ENCODE measurements around the gene ITPKC.
A peak's percentile ranks its signal among the peaks of the same experiment; 100 is the strongest.

DNA sequence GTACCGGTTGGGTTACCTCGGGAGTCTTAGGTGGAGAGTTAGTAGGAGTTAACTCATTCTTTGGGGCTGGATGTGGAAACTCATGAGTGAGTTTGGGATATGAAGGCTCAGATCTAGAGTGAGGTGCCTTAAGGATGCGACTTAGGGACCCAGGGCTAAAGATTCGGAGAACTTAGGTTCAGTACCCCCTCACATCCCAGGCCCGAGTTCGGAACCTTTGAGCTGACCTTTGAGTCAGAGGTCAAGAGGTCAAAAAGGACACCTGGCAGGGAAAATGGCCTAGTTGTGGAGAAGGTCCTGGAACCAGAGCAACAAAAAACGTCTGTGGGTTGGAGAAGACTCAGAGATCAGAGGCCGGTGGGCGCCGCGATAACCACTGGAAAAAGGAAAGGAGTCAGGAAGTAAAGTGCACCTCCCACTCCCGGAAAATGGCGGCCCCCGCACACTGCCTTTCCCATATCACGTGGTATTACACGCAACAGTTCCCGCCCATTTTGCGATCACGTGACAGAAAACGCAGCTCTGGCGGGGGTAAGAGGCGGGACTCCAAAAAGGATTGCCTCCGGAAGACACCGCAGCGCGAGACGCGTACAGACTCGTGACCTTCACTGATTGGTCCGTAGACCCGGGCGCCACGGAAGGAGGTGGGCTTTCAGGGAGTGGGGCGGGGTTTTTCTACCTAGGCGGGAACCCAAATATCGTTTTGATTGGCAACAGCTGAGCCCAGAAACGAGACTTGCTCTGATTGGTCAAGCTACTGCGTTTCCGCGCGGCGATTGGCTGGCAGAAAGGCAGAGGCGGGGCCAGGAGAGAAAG lies 33.4 kb downstream of the ITPKC start, which contains the start of gene ACTMAP:
- TF ChIP-seq ZNF331 (CRISPR knock-in tag; IDR thresholded peaks at IDR 0.05; ENCODE audit: low read depth) (no peak), ZNF114 (CRISPR knock-in tag; IDR thresholded peaks at IDR 0.05) (no peak), EZH2 (IDR thresholded peaks at IDR 0.05; ENCODE audit: low read depth, unreplicated experiment) (no peak), STAT1 (IDR thresholded peaks at IDR 0.05; ENCODE audit: unreplicated experiment) (no peak), EZH2phosphoT487 (IDR thresholded peaks at IDR 0.05; ENCODE audit: unreplicated experiment) (no peak), POLR2AphosphoS5 (IDR thresholded peaks at IDR 0.05; ENCODE audit: low read depth) (peak; percentile 53), JUNB (IDR thresholded peaks at IDR 0.05; ENCODE audit: unreplicated experiment) (no peak)
- TF ChIP-seq, protein P1, sequence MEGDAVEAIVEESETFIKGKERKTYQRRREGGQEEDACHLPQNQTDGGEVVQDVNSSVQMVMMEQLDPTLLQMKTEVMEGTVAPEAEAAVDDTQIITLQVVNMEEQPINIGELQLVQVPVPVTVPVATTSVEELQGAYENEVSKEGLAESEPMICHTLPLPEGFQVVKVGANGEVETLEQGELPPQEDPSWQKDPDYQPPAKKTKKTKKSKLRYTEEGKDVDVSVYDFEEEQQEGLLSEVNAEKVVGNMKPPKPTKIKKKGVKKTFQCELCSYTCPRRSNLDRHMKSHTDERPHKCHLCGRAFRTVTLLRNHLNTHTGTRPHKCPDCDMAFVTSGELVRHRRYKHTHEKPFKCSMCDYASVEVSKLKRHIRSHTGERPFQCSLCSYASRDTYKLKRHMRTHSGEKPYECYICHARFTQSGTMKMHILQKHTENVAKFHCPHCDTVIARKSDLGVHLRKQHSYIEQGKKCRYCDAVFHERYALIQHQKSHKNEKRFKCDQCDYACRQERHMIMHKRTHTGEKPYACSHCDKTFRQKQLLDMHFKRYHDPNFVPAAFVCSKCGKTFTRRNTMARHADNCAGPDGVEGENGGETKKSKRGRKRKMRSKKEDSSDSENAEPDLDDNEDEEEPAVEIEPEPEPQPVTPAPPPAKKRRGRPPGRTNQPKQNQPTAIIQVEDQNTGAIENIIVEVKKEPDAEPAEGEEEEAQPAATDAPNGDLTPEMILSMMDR (conservative IDR thresholded peaks at IDR 0.05; ENCODE audit: low read depth in 2 of 2): no peak
- TF ChIP-seq, protein P2, sequence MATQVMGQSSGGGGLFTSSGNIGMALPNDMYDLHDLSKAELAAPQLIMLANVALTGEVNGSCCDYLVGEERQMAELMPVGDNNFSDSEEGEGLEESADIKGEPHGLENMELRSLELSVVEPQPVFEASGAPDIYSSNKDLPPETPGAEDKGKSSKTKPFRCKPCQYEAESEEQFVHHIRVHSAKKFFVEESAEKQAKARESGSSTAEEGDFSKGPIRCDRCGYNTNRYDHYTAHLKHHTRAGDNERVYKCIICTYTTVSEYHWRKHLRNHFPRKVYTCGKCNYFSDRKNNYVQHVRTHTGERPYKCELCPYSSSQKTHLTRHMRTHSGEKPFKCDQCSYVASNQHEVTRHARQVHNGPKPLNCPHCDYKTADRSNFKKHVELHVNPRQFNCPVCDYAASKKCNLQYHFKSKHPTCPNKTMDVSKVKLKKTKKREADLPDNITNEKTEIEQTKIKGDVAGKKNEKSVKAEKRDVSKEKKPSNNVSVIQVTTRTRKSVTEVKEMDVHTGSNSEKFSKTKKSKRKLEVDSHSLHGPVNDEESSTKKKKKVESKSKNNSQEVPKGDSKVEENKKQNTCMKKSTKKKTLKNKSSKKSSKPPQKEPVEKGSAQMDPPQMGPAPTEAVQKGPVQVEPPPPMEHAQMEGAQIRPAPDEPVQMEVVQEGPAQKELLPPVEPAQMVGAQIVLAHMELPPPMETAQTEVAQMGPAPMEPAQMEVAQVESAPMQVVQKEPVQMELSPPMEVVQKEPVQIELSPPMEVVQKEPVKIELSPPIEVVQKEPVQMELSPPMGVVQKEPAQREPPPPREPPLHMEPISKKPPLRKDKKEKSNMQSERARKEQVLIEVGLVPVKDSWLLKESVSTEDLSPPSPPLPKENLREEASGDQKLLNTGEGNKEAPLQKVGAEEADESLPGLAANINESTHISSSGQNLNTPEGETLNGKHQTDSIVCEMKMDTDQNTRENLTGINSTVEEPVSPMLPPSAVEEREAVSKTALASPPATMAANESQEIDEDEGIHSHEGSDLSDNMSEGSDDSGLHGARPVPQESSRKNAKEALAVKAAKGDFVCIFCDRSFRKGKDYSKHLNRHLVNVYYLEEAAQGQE (IDR thresholded peaks at IDR 0.05; ENCODE audit: unreplicated experiment): no peak
- TF ChIP-seq, protein P3, sequence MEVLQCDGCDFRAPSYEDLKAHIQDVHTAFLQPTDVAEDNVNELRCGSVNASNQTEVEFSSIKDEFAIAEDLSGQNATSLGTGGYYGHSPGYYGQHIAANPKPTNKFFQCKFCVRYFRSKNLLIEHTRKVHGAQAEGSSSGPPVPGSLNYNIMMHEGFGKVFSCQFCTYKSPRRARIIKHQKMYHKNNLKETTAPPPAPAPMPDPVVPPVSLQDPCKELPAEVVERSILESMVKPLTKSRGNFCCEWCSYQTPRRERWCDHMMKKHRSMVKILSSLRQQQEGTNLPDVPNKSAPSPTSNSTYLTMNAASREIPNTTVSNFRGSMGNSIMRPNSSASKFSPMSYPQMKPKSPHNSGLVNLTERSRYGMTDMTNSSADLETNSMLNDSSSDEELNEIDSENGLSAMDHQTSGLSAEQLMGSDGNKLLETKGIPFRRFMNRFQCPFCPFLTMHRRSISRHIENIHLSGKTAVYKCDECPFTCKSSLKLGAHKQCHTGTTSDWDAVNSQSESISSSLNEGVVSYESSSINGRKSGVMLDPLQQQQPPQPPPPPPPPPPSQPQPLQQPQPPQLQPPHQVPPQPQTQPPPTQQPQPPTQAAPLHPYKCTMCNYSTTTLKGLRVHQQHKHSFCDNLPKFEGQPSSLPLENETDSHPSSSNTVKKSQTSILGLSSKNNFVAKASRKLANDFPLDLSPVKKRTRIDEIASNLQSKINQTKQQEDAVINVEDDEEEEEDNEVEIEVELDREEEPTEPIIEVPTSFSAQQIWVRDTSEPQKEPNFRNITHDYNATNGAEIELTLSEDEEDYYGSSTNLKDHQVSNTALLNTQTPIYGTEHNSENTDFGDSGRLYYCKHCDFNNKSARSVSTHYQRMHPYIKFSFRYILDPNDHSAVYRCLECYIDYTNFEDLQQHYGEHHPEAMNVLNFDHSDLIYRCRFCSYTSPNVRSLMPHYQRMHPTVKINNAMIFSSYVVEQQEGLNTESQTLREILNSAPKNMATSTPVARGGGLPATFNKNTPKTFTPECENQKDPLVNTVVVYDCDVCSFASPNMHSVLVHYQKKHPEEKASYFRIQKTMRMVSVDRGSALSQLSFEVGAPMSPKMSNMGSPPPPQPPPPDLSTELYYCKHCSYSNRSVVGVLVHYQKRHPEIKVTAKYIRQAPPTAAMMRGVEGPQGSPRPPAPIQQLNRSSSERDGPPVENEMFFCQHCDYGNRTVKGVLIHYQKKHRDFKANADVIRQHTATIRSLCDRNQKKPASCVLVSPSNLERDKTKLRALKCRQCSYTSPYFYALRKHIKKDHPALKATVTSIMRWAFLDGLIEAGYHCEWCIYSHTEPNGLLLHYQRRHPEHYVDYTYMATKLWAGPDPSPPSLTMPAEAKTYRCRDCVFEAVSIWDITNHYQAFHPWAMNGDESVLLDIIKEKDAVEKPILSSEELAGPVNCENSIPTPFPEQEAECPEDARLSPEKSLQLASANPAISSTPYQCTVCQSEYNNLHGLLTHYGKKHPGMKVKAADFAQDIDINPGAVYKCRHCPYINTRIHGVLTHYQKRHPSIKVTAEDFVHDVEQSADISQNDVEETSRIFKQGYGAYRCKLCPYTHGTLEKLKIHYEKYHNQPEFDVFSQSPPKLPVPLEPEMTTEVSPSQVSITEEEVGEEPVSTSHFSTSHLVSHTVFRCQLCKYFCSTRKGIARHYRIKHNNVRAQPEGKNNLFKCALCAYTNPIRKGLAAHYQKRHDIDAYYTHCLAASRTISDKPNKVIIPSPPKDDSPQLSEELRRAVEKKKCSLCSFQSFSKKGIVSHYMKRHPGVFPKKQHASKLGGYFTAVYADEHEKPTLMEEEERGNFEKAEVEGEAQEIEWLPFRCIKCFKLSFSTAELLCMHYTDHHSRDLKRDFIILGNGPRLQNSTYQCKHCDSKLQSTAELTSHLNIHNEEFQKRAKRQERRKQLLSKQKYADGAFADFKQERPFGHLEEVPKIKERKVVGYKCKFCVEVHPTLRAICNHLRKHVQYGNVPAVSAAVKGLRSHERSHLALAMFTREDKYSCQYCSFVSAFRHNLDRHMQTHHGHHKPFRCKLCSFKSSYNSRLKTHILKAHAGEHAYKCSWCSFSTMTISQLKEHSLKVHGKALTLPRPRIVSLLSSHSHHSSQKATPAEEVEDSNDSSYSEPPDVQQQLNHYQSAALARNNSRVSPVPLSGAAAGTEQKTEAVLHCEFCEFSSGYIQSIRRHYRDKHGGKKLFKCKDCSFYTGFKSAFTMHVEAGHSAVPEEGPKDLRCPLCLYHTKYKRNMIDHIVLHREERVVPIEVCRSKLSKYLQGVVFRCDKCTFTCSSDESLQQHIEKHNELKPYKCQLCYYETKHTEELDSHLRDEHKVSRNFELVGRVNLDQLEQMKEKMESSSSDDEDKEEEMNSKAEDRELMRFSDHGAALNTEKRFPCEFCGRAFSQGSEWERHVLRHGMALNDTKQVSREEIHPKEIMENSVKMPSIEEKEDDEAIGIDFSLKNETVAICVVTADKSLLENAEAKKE (CRISPR knock-in tag; IDR thresholded peaks at IDR 0.05): no peak

Measured in GM23338 (cell line).